GM23248 (cell line): Measurements from ENCODE around the gene TMEM190.

Experiments used
- EZH2 ChIP-seq: fragments of 200-600 bp; sonication (generic); IDR thresholded peaks from 2 replicates; pipeline ENCODE4 v1.6.1; 2018; ENCODE audit warnings: antibody characterized with exemption, mild to moderate bottlenecking; ENCODE audit not compliant: insufficient read depth, poor library complexity, severe bottlenecking
- EZH2phosphoT487 ChIP-seq: fragments of 200-600 bp; sonication (generic); IDR thresholded peaks from 2 replicates; pipeline ENCODE4 v1.6.1; 2018; ENCODE audit warnings: antibody characterized with exemption, moderate library complexity, mild to moderate bottlenecking, low read depth; ENCODE audit not compliant: insufficient read depth

DNA sequence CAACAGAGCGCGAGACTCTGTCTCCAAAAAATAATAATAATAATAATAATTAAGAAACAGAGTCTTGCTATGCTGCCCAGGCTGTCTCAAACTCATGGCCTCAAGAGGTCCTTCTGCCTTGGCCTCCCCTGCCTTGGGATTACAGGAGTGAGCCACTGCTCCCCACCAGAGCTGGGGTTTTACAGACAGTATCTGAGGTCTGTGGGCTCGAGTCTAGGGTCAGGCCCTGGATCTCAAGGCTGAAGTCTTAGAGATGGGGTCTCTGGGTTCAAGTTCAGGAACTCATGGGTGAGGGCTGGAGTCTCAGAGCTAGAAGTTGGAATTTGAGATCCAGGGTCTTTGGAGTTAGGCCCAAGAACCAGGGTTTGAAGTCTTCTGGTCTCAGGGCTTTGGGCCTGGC is 9.8 kb upstream of the TMEM190 start:
- TF ChIP-seq EZH2: no peak
- no peak for TF ChIP-seq EZH2phosphoT487
